ENCODE results near the gene ENTPD2. TPM values are rescaled to one million over a fixed set of nuclear protein-coding genes. Genes with fewer than 3 reads are reported as not detected.

Gene ENTPD2
- total and polyA plus RNA-seq, 2 experiments from 2014 or later, result 1.8 to 1.9 TPM

GRCh38 chr9:137042751-137043727 is 10.8 kb downstream of the ENTPD2 start (continued):
- TF ChIP-seq CTCF (conservative IDR thresholded peaks at IDR 0.05; ENCODE audit: low read depth in 2 of 2) (no peak), ZNF331 (CRISPR knock-in tag; IDR thresholded peaks at IDR 0.05; ENCODE audit: low read depth) (no peak), CREB1 (CRISPR knock-in tag; IDR thresholded peaks at IDR 0.05; ENCODE audit: low read depth) (no peak), EZH2 (IDR thresholded peaks at IDR 0.05; ENCODE audit: low read depth, unreplicated experiment) (no peak), STAT1 (IDR thresholded peaks at IDR 0.05; ENCODE audit: unreplicated experiment) (no peak), EZH2phosphoT487 (IDR thresholded peaks at IDR 0.05; ENCODE audit: unreplicated experiment) (no peak)

DNA sequence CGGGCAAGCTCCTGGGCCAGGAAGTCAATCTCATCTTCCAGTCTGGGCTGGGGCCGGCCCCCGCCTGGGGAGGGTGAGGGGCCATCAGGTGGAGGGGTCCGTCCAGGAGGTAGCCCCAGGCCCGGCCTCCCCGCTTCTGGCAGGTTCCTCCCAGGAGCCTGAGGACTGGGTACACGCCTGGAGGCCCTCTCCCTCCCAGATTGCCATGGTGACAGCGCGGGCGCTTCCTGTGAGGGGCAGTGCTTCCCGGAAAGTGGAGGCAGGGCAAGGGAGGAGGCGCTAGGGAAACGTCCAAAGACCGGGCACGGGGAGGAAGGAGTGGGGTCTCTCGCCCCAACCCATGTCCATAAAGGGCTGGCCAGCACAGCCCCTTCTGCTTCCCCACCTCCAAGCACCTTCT is 12.7 kb downstream of the ENTPD2 start:
- Histone ChIP-seq H3K79me2 (replicated peaks; ENCODE audit: insufficient read depth) (peaks cover 7% of the 10 kb centered on the region; the same call in 1 of the 2 replicates), H3F3A (replicated peaks; ENCODE audit: low read depth) (no peaks in the 10 kb centered on the region), H3K4me2 (no peak overlapping the region), H3K4me1 (ENCODE audit: insufficient read depth) (peaks cover 7% of the 10 kb centered on the region; the same call in 1 of the 2 replicates), H3K27me3 (ENCODE audit: insufficient read depth) (peaks cover 14% of the 10 kb centered on the region), H3K9me2 (ENCODE audit: insufficient read depth) (no peaks in the 10 kb centered on the region), H2AFZ (no peak overlapping the region), H4K20me1 (replicated peaks; ENCODE audit: insufficient read depth) (no peaks in the 10 kb centered on the region; the same call in 1 of the 2 replicates), H3K36me3 (ENCODE audit: insufficient read depth) (no peaks in the 10 kb centered on the region), H3K4me3 (no peak overlapping the region), H3K27ac (ENCODE audit: low read depth) (no peak overlapping the region)
- Mint-ChIP-seq H3K4me1 (peaks cover 4% of the 10 kb centered on the region; the same call in 1 of the 3 replicates), H3K27me3 (ENCODE audit: insufficient read depth, low read depth, poor library complexity) (peaks cover 15% of the 10 kb centered on the region), H3K4me3 (no peak overlapping the region), H3K27ac (no peak overlapping the region), H3K36me3 (ENCODE audit: low read depth) (no peaks in the 10 kb centered on the region; the same call in 2 of the 3 replicates), H3K9me3 (no peaks in the 10 kb centered on the region)
- ATAC-seq, result no peak
- no peak for DNase-seq (ENCODE audit: low spot score)
- no peak for TF ChIP-seq ZNF114 (CRISPR knock-in tag; IDR thresholded peaks at IDR 0.05)
- TF ChIP-seq, protein P1, sequence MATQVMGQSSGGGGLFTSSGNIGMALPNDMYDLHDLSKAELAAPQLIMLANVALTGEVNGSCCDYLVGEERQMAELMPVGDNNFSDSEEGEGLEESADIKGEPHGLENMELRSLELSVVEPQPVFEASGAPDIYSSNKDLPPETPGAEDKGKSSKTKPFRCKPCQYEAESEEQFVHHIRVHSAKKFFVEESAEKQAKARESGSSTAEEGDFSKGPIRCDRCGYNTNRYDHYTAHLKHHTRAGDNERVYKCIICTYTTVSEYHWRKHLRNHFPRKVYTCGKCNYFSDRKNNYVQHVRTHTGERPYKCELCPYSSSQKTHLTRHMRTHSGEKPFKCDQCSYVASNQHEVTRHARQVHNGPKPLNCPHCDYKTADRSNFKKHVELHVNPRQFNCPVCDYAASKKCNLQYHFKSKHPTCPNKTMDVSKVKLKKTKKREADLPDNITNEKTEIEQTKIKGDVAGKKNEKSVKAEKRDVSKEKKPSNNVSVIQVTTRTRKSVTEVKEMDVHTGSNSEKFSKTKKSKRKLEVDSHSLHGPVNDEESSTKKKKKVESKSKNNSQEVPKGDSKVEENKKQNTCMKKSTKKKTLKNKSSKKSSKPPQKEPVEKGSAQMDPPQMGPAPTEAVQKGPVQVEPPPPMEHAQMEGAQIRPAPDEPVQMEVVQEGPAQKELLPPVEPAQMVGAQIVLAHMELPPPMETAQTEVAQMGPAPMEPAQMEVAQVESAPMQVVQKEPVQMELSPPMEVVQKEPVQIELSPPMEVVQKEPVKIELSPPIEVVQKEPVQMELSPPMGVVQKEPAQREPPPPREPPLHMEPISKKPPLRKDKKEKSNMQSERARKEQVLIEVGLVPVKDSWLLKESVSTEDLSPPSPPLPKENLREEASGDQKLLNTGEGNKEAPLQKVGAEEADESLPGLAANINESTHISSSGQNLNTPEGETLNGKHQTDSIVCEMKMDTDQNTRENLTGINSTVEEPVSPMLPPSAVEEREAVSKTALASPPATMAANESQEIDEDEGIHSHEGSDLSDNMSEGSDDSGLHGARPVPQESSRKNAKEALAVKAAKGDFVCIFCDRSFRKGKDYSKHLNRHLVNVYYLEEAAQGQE (IDR thresholded peaks at IDR 0.05; ENCODE audit: unreplicated experiment), result no peak
- no peak for TF ChIP-seq ZNF331 (CRISPR knock-in tag; IDR thresholded peaks at IDR 0.05; ENCODE audit: low read depth)
- TF ChIP-seq, protein P2, sequence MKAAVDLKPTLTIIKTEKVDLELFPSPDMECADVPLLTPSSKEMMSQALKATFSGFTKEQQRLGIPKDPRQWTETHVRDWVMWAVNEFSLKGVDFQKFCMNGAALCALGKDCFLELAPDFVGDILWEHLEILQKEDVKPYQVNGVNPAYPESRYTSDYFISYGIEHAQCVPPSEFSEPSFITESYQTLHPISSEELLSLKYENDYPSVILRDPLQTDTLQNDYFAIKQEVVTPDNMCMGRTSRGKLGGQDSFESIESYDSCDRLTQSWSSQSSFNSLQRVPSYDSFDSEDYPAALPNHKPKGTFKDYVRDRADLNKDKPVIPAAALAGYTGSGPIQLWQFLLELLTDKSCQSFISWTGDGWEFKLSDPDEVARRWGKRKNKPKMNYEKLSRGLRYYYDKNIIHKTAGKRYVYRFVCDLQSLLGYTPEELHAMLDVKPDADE (IDR thresholded peaks at IDR 0.05), result no peak
- no peak for TF ChIP-seq EZH2phosphoT487 (IDR thresholded peaks at IDR 0.05; ENCODE audit: unreplicated experiment)
- no peak for TF ChIP-seq POLR2AphosphoS5 (IDR thresholded peaks at IDR 0.05; ENCODE audit: low read depth)
- TF ChIP-seq STAT1 (IDR thresholded peaks at IDR 0.05; ENCODE audit: unreplicated experiment), result no peak
- no peak for TF ChIP-seq NANOG (IDR thresholded peaks at IDR 0.05; ENCODE audit: borderline replicate concordance)
- no peak for TF ChIP-seq EZH2 (IDR thresholded peaks at IDR 0.05; ENCODE audit: low read depth, unreplicated experiment)
